ENCODE results near the gene HERC6. TPM values are rescaled to one million over a fixed set of nuclear protein-coding genes. Genes with fewer than 3 reads are reported as not detected.

The HERC6 gene
- total RNA-seq, 4 donors from 2014 or later, result 4.4 to 7.5 (median 5.1) TPM

DNA sequence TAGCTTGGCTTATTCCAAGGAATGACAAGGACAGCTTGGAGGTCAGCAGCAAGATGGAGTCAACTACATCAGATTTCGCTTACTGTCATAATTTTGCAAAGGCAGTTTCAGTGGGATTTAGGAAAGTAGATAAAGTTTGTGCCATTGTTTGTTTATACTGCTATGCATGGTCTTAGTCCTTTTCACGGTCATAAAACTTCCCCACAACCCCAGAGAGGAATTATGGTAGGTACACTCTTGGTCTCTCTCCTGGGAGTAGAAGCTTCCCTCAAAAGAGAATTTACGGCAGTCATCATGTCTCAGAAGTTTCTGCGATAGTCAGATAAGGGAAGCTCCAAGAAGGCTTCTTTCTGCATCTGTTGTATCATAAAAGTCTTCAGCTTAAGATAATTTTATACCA lies 27.9 kb upstream of the HERC6 start:
- 93 to 95% methylated on average over 4 of the region's 4 CpGs for WGBS, 2 donors (ENCODE audit: low coverage in 1 of 2)
- ATAC-seq, result no peak
- Histone ChIP-seq H3K4me3 (no peak overlapping the region), H3K36me3 (no peaks in the 10 kb centered on the region), H3K27ac (no peak overlapping the region), H3K4me1 (no peaks in the 10 kb centered on the region), H3K27me3 (no peaks in the 10 kb centered on the region), H3K9me3 (peaks cover 0 to 9% (median 0%) of the 10 kb centered on the region in 3 donors)
- TF ChIP-seq POLR2A (IDR thresholded peaks at IDR 0.05), result no peak
- no peak for TF ChIP-seq EP300 (IDR thresholded peaks at IDR 0.05)
- TF ChIP-seq, protein P1, sequence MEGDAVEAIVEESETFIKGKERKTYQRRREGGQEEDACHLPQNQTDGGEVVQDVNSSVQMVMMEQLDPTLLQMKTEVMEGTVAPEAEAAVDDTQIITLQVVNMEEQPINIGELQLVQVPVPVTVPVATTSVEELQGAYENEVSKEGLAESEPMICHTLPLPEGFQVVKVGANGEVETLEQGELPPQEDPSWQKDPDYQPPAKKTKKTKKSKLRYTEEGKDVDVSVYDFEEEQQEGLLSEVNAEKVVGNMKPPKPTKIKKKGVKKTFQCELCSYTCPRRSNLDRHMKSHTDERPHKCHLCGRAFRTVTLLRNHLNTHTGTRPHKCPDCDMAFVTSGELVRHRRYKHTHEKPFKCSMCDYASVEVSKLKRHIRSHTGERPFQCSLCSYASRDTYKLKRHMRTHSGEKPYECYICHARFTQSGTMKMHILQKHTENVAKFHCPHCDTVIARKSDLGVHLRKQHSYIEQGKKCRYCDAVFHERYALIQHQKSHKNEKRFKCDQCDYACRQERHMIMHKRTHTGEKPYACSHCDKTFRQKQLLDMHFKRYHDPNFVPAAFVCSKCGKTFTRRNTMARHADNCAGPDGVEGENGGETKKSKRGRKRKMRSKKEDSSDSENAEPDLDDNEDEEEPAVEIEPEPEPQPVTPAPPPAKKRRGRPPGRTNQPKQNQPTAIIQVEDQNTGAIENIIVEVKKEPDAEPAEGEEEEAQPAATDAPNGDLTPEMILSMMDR (IDR thresholded peaks at IDR 0.05), result no peak
- TF ChIP-seq POLR2AphosphoS5 (IDR thresholded peaks at IDR 0.05), result no peak

DNA sequence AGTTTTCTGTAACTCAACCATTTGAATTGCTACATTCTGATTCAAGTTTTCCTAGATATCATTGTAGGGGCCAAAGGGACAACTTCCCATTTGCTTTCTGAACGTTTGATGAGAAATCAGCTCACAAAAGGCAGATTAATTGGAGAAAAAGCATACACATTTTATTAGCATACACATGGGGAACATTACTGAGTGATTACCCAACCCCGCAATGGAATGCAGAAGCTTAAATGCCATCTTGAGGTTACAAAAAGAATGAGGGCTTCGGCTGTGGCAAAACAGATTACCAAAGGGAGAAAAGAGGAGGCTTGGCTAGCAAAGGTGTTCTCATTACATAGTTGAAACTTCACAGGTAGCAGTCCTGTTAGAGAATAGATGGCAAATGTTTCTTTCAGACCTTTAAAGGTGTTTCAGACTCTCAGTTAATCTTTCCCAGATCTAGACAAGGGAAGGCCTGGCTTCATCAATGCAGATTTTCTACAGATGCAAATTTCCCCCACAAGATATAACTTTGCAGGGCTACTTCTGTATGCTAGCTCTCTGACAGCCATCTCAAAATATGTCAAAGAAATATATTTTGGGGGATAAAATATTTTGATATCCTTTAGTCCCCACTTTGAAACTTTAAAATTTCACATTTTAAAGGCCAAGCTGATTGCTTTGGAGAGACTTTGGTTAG lies 26.5 kb upstream of the HERC6 start:
- Histone ChIP-seq H3K9me3 (peaks cover 0 to 9% (median 0%) of the 10 kb centered on the region in 3 donors), H3K4me1 (no peaks in the 10 kb centered on the region), H3K27me3 (no peaks in the 10 kb centered on the region), H3K4me3 (no peak overlapping the region), H3K36me3 (no peaks in the 10 kb centered on the region), H3K27ac (no peak overlapping the region)
- WGBS, 2 donors (ENCODE audit: low coverage in 1 of 2), result 53 to 83% methylated on average over 1 to 3 of the region's 3 CpGs
- TF ChIP-seq, protein P1 (IDR thresholded peaks at IDR 0.05), result no peak
- TF ChIP-seq EP300 (IDR thresholded peaks at IDR 0.05) (no peak), POLR2AphosphoS5 (IDR thresholded peaks at IDR 0.05) (no peak), POLR2A (IDR thresholded peaks at IDR 0.05) (no peak)
- no peak for ATAC-seq

DNA sequence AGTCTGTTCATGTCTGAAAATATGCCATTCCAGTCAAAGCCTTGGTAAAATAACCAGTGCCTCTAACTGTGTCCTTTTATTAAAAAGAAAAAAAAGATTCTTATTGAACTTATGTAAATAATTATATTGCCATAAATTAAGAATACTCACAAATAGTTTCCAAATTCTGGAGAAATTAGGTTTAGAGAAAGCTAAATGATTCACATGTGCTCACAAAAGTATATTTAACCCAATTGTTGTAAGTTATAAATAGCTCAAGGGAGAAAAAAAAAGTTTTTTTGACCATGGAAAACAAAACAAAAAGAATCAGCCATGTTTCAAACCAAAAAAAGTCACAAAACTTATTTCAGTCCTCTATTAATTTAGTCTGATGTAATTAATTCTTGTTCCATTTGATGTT lies 25.3 kb upstream of the HERC6 start:
- Histone ChIP-seq H3K9me3 (peaks cover 0 to 9% (median 0%) of the 10 kb centered on the region in 3 donors), H3K4me3 (no peak overlapping the region), H3K36me3 (no peaks in the 10 kb centered on the region), H3K27ac (no peak overlapping the region), H3K4me1 (no peaks in the 10 kb centered on the region), H3K27me3 (no peaks in the 10 kb centered on the region)
- ATAC-seq, result no peak
- TF ChIP-seq POLR2A (IDR thresholded peaks at IDR 0.05) (no peak), POLR2AphosphoS5 (IDR thresholded peaks at IDR 0.05) (no peak), EP300 (IDR thresholded peaks at IDR 0.05) (no peak)
- TF ChIP-seq, protein P1 (IDR thresholded peaks at IDR 0.05), result no peak

DNA sequence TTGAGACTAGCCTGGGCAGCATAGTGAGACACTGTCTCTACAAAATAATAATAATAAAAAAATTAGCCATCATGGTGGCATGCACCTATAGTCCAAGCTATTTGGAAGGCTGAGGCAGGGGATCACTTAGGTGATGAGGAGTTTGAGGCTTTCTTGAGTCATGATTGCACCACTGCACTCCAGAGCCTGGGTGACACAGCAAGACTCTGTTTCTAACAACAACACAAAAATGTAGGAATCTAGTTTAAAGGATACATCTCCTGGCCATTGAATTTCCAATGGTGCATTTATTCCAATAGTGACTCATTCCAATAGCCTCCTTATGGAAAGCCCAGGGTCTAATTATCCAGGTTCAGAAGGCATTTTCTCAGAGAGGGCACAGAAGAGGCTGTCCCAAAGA lies 21.9 kb upstream of the HERC6 start:
- no peak for ATAC-seq
- Histone ChIP-seq H3K9me3 (peaks cover 0 to 9% (median 0%) of the 10 kb centered on the region in 3 donors), H3K27me3 (no peaks in the 10 kb centered on the region), H3K4me1 (no peaks in the 10 kb centered on the region), H3K4me3 (no peak overlapping the region), H3K36me3 (no peaks in the 10 kb centered on the region), H3K27ac (no peak overlapping the region)
- TF ChIP-seq POLR2AphosphoS5 (IDR thresholded peaks at IDR 0.05) (no peak), POLR2A (IDR thresholded peaks at IDR 0.05) (no peak), EP300 (IDR thresholded peaks at IDR 0.05) (no peak)
- TF ChIP-seq, protein P1 (IDR thresholded peaks at IDR 0.05), result no peak

DNA sequence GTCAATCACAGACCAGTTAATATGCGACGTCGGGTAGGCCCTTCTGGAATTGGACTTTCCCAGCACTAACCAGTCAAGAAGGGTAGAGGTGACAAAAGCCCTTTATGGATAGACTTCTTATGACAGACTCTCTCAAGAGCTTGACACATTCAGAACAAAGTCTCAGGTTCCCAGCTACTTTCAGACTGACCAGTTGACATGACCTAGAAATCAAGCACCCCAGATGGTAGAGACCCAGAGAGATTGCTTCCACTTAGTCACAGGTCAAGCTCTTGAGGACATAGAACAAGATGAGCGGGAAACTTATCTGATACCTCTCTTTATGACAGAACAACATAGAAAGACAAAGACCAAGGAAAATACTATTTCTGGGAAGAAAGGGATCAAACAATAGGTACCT lies 21.4 kb upstream of the HERC6 start:
- H3K4me1 ChIP-seq, result no peaks in the 10 kb centered on the region
- peaks cover 0 to 9% (median 0%) of the 10 kb centered on the region in 3 donors for H3K9me3 ChIP-seq
- H3K36me3 ChIP-seq, result no peaks in the 10 kb centered on the region
- no peak for ATAC-seq
- no peak for TF ChIP-seq EP300 (IDR thresholded peaks at IDR 0.05)
- no peak for TF ChIP-seq POLR2A (IDR thresholded peaks at IDR 0.05)
- TF ChIP-seq, protein P1 (IDR thresholded peaks at IDR 0.05), result no peak
- no peak for TF ChIP-seq POLR2AphosphoS5 (IDR thresholded peaks at IDR 0.05)
- no peaks in the 10 kb centered on the region for H3K27me3 ChIP-seq
- WGBS, 2 donors (ENCODE audit: low coverage in 1 of 2), result 75 to 100% methylated on average over 1 of the region's 4 CpGs
- H3K27ac ChIP-seq, result no peak overlapping the region
- H3K4me3 ChIP-seq, result no peak overlapping the region
